ENCODE results near the gene LRFN2.

Gene LRFN2

DNA sequence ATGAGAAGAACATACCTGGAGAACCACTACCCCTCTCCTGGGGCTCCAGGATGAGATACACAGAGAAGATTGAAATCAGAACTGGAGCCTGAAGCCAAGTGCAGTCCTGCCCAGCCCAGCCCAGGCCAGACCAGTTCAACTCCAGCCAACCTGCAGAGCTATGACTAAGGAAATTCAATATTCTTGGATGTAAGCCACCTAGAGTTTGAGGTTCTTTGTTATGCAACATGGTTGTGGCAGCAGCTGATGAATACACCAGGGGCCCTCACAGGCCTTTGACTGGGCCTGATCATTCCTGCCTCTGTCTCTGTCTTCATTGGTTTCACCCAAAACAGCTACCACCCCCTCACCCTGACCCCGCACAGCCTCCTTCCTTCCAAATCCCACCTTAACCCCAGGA, 167.8 kb downstream of the LRFN2 start:
- Histone ChIP-seq H3K27ac (ENCODE audit: low read depth, low read length) (no peak overlapping the region), H3K4me3 (ENCODE audit: low read depth in 1 of 2, low read length in 2 of 2) (no peak overlapping the region), H3K27me3 (ENCODE audit: control insufficient read depth in 1 of 2, insufficient read depth in 2 of 2, low read length in 2 of 2) (no peaks in the 10 kb centered on the region), H3K36me3 (ENCODE audit: control insufficient read depth in 1 of 2, insufficient read depth in 2 of 2, low read length in 2 of 2) (no peaks in the 10 kb centered on the region), H3K9me3 (ENCODE audit: control insufficient read depth in 1 of 2, low read length in 2 of 2) (no peaks in the 10 kb centered on the region), H3K4me1 (ENCODE audit: control insufficient read depth in 1 of 2, insufficient read depth in 2 of 2, low read length in 2 of 2) (no peaks in the 10 kb centered on the region), H3K9ac (ENCODE audit: low read depth in 1 of 2, low read length in 2 of 2) (no peak overlapping the region)

DNA sequence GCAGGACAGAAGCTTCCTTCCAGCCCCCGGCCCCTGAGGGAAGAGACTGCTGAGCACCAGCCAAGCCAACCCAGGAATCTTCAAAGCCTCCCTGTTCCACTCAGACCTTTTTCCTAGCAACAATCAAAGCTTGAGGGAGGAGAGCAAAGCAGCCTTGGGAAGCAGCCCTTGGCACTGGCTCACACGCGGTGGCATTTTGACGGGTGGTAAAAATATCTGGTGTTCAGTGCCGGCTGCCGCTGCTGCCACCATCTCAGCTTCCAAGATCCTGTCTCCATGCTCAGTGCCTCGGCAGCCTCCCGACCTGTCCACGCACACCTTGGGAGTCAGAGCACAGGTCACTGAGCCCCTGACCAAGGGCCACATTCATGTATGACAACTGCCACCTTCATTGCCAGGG, 170.1 kb downstream of the LRFN2 start:
- no peak overlapping the region for H3K4me3 ChIP-seq (ENCODE audit: low read depth in 1 of 2, low read length in 2 of 2)
- no peaks in the 10 kb centered on the region for H3K9me3 ChIP-seq (ENCODE audit: control insufficient read depth in 1 of 2, low read length in 2 of 2)
- peaks cover 0 to 2% of the 10 kb centered on the region in 2 donors for H3K27me3 ChIP-seq (ENCODE audit: control insufficient read depth in 1 of 2, insufficient read depth in 2 of 2, low read length in 2 of 2)
- H3K9ac ChIP-seq (ENCODE audit: low read depth in 1 of 2, low read length in 2 of 2): no peak overlapping the region
- H3K36me3 ChIP-seq (ENCODE audit: control insufficient read depth in 1 of 2, insufficient read depth in 2 of 2, low read length in 2 of 2): no peaks in the 10 kb centered on the region
- H3K27ac ChIP-seq (ENCODE audit: low read depth, low read length): no peak overlapping the region
- no peaks in the 10 kb centered on the region for H3K4me1 ChIP-seq (ENCODE audit: control insufficient read depth in 1 of 2, insufficient read depth in 2 of 2, low read length in 2 of 2)

DNA sequence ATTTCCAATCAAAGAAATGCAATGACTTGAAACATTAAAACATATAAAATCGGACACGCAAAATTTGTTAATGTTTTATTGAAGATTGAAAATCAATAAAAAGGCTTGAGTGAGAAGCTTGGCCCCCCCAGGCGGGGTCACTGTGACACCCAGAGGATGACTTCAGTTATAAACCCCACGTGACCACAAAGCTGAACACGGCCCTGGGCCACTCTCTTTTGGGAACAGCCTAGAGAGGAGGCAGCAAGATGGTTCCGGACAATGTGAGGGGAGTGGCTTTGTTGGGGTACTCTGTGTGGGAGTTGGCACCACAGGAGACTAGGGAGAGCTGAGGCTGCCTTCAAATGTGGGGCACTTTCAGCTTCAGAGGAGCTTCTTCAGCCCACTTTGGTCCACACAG, 172.5 kb downstream of the LRFN2 start:
- H3K36me3 ChIP-seq (ENCODE audit: control insufficient read depth in 1 of 2, insufficient read depth in 2 of 2, low read length in 2 of 2): no peaks in the 10 kb centered on the region
- no peaks in the 10 kb centered on the region for H3K4me1 ChIP-seq (ENCODE audit: control insufficient read depth in 1 of 2, insufficient read depth in 2 of 2, low read length in 2 of 2)
- no peak overlapping the region for H3K4me3 ChIP-seq (ENCODE audit: low read depth in 1 of 2, low read length in 2 of 2)
- no peak overlapping the region for H3K9ac ChIP-seq (ENCODE audit: low read depth in 1 of 2, low read length in 2 of 2)
- H3K27ac ChIP-seq (ENCODE audit: low read depth, low read length): no peak overlapping the region
- peaks cover 0 to 2% of the 10 kb centered on the region in 2 donors for H3K27me3 ChIP-seq (ENCODE audit: control insufficient read depth in 1 of 2, insufficient read depth in 2 of 2, low read length in 2 of 2)
- no peaks in the 10 kb centered on the region for H3K9me3 ChIP-seq (ENCODE audit: control insufficient read depth in 1 of 2, low read length in 2 of 2)

DNA sequence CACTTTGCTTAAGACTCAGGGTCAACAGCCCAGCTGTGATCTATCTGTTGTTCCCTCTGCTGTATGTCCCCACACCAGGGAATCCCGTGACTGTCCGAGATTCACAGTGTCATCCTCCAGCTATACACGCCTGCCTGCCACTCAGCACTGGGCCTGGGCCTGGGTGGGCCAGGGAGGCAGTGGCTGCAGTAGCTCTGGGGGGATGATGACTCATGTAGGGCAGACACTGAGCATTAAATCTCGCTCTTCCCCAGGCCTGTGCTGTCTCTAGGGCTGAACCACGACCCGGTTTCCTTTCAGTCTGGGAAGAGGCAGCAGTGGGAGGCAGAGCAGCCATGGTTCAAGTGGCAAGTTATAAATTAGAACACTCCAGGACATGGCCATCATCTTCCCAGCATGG, 173.9 kb downstream of the LRFN2 start:
- H3K4me3 ChIP-seq (ENCODE audit: low read depth in 1 of 2, low read length in 2 of 2): no peak overlapping the region
- H3K36me3 ChIP-seq (ENCODE audit: control insufficient read depth in 1 of 2, insufficient read depth in 2 of 2, low read length in 2 of 2): no peaks in the 10 kb centered on the region
- peaks cover 0 to 2% of the 10 kb centered on the region in 2 donors for H3K27me3 ChIP-seq (ENCODE audit: control insufficient read depth in 1 of 2, insufficient read depth in 2 of 2, low read length in 2 of 2)
- H3K4me1 ChIP-seq (ENCODE audit: control insufficient read depth in 1 of 2, insufficient read depth in 2 of 2, low read length in 2 of 2): no peaks in the 10 kb centered on the region
- H3K27ac ChIP-seq (ENCODE audit: low read depth, low read length): no peak overlapping the region
- H3K9me3 ChIP-seq (ENCODE audit: control insufficient read depth in 1 of 2, low read length in 2 of 2): no peaks in the 10 kb centered on the region
- no peak overlapping the region for H3K9ac ChIP-seq (ENCODE audit: low read depth in 1 of 2, low read length in 2 of 2)

DNA sequence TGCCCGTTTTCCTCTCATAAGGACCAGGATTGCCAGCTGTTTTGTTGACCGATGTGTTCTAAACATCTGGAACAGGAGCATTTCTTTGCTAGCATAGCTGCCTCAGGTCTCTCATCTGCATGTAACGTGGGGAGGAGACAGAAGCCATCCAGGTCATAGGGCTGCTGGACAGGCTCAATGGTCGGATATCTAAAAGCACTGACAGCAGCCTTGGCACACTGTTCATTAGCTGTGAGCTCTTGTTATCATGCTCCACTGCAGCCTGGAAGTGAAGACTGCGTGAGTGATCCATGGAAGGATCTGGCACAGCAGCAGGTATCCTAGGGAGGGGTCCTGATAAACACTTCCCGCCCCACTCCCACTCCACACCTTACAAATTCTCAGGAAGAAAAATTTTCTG, 175.3 kb downstream of the LRFN2 start:
- no peak overlapping the region for H3K4me3 ChIP-seq (ENCODE audit: low read depth in 1 of 2, low read length in 2 of 2)
- no peaks in the 10 kb centered on the region for H3K4me1 ChIP-seq (ENCODE audit: control insufficient read depth in 1 of 2, insufficient read depth in 2 of 2, low read length in 2 of 2)

DNA sequence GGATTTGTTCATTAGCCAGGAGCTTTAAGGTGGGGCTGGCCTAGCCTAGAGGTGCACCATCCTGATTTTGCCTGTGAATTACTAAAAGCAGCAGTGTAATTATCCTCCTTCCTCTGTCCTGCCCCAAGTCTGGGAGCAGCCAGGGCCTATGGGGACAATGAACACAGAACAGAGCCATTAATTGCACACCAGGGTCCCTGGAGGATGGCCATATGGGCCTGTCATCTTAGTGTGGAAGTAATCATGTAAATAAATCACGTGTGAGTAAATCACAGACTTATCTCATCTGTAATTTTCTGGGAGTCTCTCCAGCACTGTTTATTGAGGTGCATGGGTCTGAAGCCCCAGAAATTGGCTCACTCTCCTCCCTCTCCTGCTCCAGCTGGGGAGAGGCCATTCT, 176.3 kb downstream of the LRFN2 start:
- Histone ChIP-seq H3K36me3 (ENCODE audit: control insufficient read depth in 1 of 2, insufficient read depth in 2 of 2, low read length in 2 of 2) (no peaks in the 10 kb centered on the region), H3K27me3 (ENCODE audit: control insufficient read depth in 1 of 2, insufficient read depth in 2 of 2, low read length in 2 of 2) (peaks cover 0 to 2% of the 10 kb centered on the region in 2 donors), H3K4me3 (ENCODE audit: low read depth in 1 of 2, low read length in 2 of 2) (no peak overlapping the region), H3K9ac (ENCODE audit: low read depth in 1 of 2, low read length in 2 of 2) (no peak overlapping the region), H3K27ac (ENCODE audit: low read depth, low read length) (no peak overlapping the region), H3K9me3 (ENCODE audit: control insufficient read depth in 1 of 2, low read length in 2 of 2) (no peaks in the 10 kb centered on the region), H3K4me1 (ENCODE audit: control insufficient read depth in 1 of 2, insufficient read depth in 2 of 2, low read length in 2 of 2) (no peaks in the 10 kb centered on the region)

More for the DNA sequence above, 175.3 kb downstream of the LRFN2 start:
- H3K27ac ChIP-seq (ENCODE audit: low read depth, low read length): no peak overlapping the region
- peaks cover 0 to 2% of the 10 kb centered on the region in 2 donors for H3K27me3 ChIP-seq (ENCODE audit: control insufficient read depth in 1 of 2, insufficient read depth in 2 of 2, low read length in 2 of 2)
- no peak overlapping the region for H3K9ac ChIP-seq (ENCODE audit: low read depth in 1 of 2, low read length in 2 of 2)
- H3K9me3 ChIP-seq (ENCODE audit: control insufficient read depth in 1 of 2, low read length in 2 of 2): no peaks in the 10 kb centered on the region
- H3K36me3 ChIP-seq (ENCODE audit: control insufficient read depth in 1 of 2, insufficient read depth in 2 of 2, low read length in 2 of 2): no peaks in the 10 kb centered on the region

DNA sequence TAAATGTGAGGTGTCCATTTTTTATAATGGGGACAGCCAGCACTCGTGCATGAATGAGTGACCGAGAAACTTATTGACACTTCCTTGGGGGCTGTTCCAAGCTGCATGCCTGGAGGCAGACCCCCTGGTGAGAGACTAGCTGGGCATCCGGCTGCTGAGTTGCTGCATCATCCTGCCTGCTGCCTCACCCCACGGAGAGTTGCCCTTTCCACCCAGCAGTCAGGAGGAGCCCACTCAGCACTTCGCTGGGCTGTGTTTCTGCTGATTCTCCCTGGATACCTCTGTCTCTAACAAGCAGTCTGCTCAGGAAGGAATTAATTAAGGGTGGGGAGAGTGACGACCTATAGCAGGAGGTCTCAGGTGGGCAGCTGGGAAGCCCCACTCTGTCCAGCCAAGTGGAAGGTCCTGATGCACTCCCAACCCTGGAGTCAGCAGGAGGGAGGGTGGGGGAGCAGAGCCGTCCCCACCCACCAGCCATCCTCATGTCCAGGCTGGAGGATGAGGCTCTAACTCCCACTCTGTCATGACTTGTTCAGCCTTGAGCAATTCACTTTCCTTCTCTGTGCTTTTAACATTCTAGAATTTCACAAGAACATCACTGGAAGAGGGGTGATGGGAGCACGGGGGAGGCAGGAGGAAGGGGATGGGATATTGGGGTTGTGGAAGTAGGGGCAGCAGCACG, 177.3 kb downstream of the LRFN2 start:
- Histone ChIP-seq H3K27me3 (ENCODE audit: control insufficient read depth in 1 of 2, insufficient read depth in 2 of 2, low read length in 2 of 2) (peaks cover 0 to 2% of the 10 kb centered on the region in 2 donors), H3K9me3 (ENCODE audit: control insufficient read depth in 1 of 2, low read length in 2 of 2) (no peaks in the 10 kb centered on the region), H3K9ac (ENCODE audit: low read depth in 1 of 2, low read length in 2 of 2) (no peak overlapping the region), H3K4me3 (ENCODE audit: low read depth in 1 of 2, low read length in 2 of 2) (no peak overlapping the region), H3K36me3 (ENCODE audit: control insufficient read depth in 1 of 2, insufficient read depth in 2 of 2, low read length in 2 of 2) (no peaks in the 10 kb centered on the region), H3K4me1 (ENCODE audit: control insufficient read depth in 1 of 2, insufficient read depth in 2 of 2, low read length in 2 of 2) (no peaks in the 10 kb centered on the region), H3K27ac (ENCODE audit: low read depth, low read length) (no peak overlapping the region)

DNA sequence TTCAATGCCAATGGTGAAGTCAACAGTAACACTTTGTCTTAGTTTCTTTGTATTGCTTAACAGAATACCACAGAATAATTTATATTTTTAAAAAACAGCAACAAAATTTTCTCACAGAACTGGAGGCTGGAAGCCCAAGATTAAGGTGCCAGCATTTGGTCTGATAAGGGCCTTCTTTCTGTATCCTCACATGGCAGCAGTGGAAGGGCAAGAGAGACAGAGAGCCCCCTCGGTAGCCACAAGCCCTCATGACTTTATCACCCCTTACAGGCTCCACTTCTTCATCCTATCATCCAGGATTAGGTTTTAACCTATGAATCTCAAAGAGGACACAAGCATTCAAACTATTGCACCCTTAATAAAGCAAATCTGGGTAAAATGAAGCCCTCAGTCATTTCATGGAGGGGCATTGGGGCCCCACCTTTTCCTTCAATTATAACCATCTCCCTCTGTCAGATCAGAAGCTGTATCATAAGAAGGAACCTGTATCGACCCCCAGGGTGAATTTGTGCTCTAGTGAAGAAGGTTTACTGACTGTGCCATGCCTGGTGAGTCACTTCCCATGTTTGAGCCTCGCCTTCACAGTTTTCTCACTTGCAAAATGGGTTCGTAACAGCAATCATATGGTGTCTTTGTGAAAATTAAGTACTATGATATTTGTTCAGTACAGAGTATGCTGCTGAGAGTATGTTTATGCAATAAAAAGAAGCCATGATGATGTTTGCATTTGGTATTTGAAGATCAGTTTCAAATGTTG, 178.2 kb downstream of the LRFN2 start:
- H3K4me3 ChIP-seq (ENCODE audit: low read depth in 1 of 2, low read length in 2 of 2): no peak overlapping the region

DNA sequence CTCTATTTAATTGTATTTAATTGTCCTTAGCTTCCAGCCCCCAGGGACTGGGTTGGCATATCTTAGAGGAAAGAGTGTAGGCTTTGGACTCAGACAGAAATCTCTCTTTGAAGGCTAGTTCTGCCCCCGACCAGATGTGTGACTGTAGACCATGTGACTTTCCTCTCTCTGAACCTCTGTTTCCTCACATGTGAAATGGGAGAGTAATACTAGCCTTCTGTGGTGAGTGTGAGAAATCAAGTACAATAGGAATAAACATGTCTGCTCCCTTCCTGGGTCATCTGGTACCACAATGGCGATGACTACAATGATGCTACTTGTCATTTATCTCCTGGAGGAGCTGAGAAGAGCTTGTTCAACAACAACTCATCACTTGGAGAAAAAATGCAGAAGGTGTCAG, 179.9 kb downstream of the LRFN2 start:
- H3K4me1 ChIP-seq (ENCODE audit: control insufficient read depth in 1 of 2, insufficient read depth in 2 of 2, low read length in 2 of 2): no peaks in the 10 kb centered on the region
- H3K9ac ChIP-seq (ENCODE audit: low read depth in 1 of 2, low read length in 2 of 2): no peak overlapping the region
- no peak overlapping the region for H3K27ac ChIP-seq (ENCODE audit: low read depth, low read length)
- no peaks in the 10 kb centered on the region for H3K36me3 ChIP-seq (ENCODE audit: control insufficient read depth in 1 of 2, insufficient read depth in 2 of 2, low read length in 2 of 2)
- H3K4me3 ChIP-seq (ENCODE audit: low read depth in 1 of 2, low read length in 2 of 2): no peak overlapping the region
- no peaks in the 10 kb centered on the region for H3K9me3 ChIP-seq (ENCODE audit: control insufficient read depth in 1 of 2, low read length in 2 of 2)
- no peaks in the 10 kb centered on the region for H3K27me3 ChIP-seq (ENCODE audit: control insufficient read depth in 1 of 2, insufficient read depth in 2 of 2, low read length in 2 of 2)

More for the DNA sequence above, 178.2 kb downstream of the LRFN2 start:
- Histone ChIP-seq H3K9ac (ENCODE audit: low read depth in 1 of 2, low read length in 2 of 2) (no peak overlapping the region), H3K36me3 (ENCODE audit: control insufficient read depth in 1 of 2, insufficient read depth in 2 of 2, low read length in 2 of 2) (no peaks in the 10 kb centered on the region), H3K9me3 (ENCODE audit: control insufficient read depth in 1 of 2, low read length in 2 of 2) (no peaks in the 10 kb centered on the region), H3K4me1 (ENCODE audit: control insufficient read depth in 1 of 2, insufficient read depth in 2 of 2, low read length in 2 of 2) (no peaks in the 10 kb centered on the region), H3K27me3 (ENCODE audit: control insufficient read depth in 1 of 2, insufficient read depth in 2 of 2, low read length in 2 of 2) (peaks cover 0 to 2% of the 10 kb centered on the region in 2 donors), H3K27ac (ENCODE audit: low read depth, low read length) (no peak overlapping the region)

DNA sequence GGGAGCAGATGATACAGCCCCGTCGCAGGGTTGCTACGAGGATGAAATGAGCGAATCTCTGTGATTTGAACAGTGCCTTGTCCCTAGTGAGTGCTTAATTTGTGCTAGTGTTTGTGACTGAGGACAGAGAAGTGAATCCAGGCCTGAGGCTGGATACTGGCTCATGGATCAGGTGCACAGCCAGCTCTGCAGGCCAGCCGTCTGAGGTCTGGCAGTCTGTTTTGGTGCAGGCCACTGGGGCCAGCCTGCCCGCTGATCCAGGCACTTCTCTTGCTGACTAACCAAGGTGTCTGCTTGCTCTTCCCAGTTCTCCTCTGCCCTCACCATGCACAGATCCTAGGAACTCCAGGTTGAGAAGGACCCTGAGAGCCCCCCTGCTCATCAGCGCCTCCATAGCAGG, 181.0 kb downstream of the LRFN2 start:
- Histone ChIP-seq H3K27me3 (ENCODE audit: control insufficient read depth in 1 of 2, insufficient read depth in 2 of 2, low read length in 2 of 2) (no peaks in the 10 kb centered on the region), H3K9ac (ENCODE audit: low read depth in 1 of 2, low read length in 2 of 2) (no peak overlapping the region), H3K4me1 (ENCODE audit: control insufficient read depth in 1 of 2, insufficient read depth in 2 of 2, low read length in 2 of 2) (no peaks in the 10 kb centered on the region), H3K36me3 (ENCODE audit: control insufficient read depth in 1 of 2, insufficient read depth in 2 of 2, low read length in 2 of 2) (no peaks in the 10 kb centered on the region), H3K4me3 (ENCODE audit: low read depth in 1 of 2, low read length in 2 of 2) (no peak overlapping the region), H3K27ac (ENCODE audit: low read depth, low read length) (no peak overlapping the region), H3K9me3 (ENCODE audit: control insufficient read depth in 1 of 2, low read length in 2 of 2) (no peaks in the 10 kb centered on the region)
